HG02571 (cell line): ENCODE data around the gene GRAMD2A.

Experiments used
- ATAC-seq: cut with Tn5 transposase; IDR thresholded peaks from one replicate; pipeline ENCODE4 v1.9.1; 2021; ENCODE audit warnings: mild to moderate bottlenecking, moderate library complexity; ENCODE audit not compliant: unreplicated experiment

The GRAMD2A gene

DNA sequence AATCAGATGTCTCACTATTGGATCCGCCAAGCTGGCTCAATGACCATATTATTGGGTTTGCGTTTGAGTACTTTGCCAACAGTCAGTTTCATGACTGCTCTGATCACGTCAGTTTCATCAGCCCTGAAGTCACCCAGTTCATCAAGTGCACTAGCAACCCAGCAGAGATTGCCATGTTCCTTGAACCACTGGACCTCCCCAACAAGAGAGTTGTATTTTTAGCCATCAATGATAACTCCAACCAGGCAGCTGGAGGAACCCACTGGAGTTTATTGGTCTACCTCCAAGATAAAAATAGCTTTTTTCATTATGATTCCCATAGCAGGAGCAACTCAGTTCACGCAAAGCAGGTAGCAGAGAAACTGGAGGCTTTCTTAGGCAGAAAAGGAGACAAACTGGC is 57.9 kb downstream of the GRAMD2A start:
- no peak for ATAC-seq

DNA sequence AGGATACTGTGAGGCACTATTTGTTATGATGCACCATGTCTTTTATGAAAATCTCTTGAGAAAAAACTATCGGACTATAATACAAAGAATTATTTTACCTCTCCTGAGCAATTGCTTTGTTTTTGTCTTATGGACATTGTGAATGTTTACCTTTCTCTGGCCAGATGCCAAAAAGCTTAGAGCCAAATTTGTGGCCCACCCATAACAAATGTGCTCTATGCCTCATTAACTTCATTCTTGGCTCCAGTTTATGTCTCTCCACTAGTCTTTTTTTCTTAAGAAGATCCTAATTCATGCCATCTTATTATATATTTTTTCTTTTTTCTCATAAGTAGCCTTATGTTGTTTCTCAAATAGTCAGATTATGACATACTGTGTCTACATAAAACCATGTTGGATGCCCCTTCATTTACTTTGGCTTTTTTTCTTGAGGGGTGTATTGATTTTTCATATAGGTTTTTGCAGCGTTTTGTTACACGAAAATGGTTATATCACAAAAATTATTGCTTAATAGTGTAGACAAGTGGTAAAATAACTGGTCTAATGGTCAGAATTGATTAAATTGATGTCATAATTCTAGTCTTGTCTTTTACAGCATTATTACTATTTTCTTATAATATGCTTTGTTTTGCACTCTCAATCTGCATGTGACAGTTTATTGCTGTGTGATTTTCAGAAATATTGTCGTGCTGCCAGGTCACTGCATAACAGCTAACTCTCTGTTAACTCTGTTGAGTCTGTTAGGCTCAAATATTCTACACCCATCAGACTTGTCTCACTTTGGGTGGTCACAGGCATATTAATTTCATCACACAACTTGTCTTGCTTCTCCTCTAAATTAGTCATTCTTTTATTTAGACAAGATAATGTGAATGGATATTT is 61.2 kb downstream of the GRAMD2A start:
- ATAC-seq = no peak

DNA sequence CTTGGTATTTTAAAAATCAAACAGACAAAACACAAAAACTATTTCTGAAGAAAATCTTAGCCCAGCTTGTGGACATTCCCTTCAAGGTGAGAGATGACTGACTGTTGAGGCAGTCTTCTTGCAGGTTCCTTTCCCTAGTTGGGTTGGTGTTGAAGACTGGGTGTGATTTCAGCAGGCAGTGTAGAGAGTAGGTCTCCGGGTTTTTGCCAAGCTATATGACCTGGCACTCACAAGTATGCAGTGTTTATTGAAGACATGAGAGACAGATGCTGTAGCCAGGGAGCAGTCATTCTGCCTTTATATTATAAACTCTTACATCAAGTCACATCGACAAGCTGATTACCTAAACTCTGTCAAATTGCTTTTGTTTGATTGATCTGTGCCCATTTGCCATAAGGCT is 61.9 kb downstream of the GRAMD2A start:
- no peak for ATAC-seq

DNA sequence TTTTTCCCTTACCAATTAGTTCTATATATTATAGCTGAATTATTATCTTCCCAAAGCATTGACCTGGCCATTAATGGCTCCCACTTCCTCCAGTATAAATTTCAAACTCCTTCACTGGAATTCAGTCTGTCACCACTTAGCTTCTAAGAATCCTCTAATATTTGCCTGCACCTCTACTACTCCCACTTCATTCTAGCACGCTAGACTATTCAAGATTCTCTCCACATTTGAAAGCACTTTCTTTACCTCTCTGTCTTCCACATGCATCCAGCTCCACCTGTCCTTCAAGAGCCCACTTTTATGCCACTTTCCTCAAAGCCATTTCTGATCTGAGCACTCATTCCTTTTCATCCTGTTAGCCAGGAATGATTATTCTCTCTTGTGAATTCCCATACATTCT is 64.4 kb downstream of the GRAMD2A start:
- ATAC-seq = no peak

DNA sequence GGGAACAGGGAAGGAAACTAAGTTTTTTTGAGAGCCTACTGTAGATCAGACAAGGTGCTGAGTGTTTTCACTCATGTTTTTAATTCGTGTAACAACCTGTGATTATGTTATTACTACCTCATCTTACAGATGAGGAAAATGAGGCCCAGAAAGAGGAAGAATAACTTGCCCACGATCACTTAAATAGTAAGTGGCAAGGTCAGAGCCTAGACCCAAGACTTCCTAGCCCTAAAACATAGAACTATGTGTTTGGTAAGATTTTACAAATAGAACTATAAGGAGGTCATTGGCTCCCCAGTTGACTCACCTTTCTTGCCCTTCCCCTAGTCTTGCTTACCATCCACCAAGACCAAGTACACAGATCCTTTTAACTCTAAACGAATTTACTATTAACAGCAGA is 65.7 kb downstream of the GRAMD2A start:
- ATAC-seq = no peak

DNA sequence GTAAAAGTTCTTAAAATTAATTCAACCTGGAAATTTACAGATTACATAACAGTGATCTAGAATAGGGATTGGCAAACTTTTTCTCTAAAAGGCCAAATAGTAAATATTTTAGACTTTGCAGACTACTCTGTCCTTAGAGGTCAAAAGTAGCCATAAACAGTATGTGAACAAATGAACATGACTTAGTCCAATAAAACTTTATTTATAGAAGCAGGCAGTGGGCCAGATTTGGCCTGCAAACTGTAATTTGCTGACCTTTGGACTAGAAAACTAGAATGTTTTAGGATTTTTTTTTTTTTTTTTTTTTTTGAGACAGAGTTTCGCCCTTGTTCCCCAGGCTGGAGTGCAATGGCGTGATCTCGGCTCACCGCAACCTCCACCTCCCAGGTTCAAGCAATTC is 67.3 kb downstream of the GRAMD2A start:
- no peak for ATAC-seq

DNA sequence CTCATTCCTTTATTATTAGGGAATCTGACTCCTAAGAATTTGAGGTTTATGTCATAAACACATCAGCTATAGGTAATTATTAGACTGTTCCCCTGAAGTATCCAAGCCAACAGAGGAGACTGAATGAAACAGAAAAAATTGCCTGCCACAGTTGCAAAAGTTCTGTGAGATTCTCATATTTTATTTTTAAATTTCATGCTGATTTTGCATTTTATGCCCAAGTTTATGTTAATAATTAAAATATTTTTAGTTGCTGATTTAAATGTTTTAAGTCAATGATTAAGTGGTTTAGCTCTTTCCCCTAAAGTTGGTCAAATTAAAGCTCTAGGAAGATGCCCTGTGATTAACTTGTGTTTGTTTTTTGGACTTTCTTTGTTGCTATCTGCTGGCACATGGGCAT is 69.2 kb downstream of the GRAMD2A start:
- no peak for ATAC-seq

DNA sequence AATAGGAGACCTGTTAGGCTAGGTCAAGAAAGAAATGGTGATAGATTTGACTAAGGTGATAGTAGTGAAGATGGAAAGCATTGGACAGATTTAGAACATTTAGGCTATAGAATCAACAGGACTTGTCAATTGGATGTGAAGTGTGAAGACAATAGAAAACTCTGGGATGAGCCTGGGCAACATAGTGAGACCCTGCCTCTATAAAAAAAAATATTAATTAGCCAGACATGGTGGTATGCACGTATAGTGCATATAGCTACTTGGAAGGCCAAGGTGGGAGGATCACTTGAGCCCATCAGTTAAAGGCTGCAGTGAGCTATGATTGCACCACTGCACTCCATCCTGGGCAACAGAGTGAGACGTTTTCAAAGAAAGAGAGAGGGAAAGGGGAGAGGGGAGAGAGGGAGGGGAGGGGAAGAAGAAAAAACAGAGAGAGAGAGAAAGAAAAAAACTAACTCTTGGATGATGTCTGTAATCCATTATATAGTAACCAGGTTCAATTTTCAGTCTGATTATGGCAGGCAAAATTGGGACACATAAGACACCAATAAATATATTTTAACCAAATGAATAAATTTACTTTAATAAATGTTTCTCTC is 69.8 kb downstream of the GRAMD2A start:
- no peak for ATAC-seq

DNA sequence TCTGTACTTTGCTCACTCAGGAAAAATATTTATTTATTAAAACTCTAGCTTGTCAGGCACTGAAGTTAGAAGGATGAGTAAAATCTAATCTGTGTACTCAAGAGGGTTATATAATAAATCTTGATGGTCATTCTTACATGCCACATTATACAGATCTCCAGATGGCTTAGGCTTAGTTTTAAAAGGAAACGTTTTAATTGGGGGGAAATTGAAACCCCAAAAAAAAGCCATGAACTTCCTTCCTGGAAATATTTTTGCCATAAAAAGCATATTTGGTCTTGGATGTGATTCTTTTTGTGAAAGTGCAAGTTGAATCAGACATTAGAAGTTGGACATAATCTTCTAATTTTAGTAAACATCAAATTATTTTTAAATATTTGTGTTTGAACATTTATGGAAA is 73.4 kb downstream of the GRAMD2A start:
- ATAC-seq = no peak

DNA sequence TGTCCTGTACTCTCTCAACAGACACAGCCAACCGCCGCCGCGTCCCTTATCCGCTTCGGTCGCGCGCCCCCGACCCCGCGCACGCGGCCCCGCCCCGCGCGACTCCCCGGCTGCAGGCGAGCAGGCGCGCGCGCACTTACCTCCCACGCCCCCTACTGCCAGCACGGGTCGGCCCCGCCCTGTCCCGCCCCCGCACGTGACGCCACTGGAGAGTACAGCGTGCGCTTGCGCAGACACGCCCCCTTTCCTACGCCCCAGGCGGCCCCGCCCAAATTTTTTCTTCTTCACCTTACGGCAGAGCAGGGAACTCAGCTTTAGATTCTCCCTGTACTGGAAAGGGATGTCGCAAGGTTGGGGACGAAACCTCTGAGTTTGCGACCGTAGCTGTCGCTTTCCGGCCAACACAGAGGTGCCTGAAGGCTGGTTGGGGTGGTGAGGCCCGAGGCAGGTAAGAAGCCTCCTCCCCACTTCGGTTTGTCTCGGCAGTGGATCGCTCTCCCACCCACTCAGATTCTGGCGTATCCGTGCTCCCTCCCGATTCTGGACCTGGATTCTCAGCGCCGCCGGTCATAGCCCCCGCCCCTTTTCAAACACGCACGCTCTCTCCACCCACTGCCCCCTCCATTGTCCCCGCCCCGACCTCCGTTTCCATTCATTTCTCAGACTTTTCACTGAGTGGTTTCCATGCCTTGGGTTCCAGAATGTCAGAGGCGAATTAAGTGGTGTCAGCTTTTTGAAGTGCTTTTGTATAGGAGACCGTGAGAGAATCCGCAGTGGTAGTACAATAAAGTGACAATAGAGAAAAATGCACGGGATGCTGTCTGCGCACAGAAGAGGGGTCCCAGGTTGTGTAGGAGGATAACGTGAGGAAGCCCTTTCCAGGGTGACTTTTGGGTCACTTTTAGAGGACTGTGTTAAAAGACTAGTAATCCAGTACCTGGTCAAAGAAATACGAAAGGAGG is 79.3 kb downstream of the GRAMD2A start, which contains the start of the genes MYO9A and SENP8:
TSS of gene MYO9A (minus strand) at position 134 of the 962 bp plus-strand sequence. CDS start 71,587 bp downstream, outside the sequence.
TSS of gene SENP8 (plus strand) at position 387 of the 962 bp plus-strand sequence. CDS start 21,221 bp downstream, outside the sequence.
- peak; percentile 65 for ATAC-seq

DNA sequence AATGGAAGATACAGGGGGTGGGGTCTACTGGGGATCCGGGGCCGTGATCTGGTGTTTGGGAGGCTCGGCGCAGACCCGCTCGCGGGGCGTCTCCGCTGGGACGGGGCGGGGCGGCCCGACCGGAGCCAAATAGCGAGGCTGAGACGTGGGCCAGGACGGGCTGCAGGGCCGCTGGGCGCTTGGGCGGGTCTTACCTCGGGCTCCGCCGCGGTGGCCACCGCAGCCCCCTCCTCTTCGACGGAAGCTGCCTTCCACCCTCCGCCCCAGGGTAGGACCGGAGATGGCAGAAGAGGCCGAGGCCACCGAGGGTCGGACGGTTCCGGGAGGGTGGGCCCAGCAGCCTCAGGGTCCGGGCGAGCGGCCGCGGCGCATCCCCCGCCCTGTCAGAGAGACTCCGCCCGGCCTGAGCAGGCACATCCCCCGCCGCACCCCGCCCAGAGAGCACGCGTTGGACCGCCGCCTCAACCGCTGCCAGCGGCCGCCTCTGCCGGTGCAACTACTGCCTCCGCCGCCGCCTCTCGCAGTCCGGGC is 80.0 kb downstream of the GRAMD2A start:
- ATAC-seq = peak; percentile 67

DNA sequence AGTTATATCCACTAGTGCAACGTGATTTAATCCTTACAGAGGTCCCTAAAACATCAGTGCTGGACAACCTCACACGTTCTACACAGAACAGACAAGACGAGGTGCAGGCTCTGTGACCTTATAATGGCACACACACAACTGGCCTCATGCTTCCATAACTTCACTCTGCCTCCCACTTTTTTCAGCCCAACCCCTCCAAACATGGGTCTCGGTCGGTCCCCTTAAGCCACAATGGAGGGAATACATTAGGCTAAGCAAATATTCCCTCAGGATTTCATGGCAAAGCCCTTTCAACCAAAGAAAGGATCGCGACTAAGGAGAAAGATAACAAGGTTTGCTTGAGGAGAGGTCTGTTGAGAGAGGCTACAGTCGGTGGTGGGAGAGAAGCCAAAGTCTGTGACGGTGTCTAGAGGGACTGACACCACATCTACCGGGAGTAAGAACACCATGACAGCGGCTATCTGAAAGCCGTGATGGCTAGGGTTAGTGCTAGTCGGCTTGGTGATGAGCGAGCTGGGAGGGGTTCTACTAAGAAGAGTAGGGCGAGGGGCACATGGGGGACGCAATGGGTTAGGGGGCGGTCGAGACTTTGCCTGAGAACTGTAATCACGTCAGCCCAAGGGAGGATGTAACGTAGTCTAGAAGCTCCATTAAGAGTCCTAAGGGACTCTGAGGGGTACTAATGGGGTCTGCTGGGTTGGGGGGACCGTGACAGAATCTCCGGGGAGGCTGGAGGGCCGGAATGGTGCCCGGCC is 80.7 kb downstream of the GRAMD2A start:
- no peak for ATAC-seq

DNA sequence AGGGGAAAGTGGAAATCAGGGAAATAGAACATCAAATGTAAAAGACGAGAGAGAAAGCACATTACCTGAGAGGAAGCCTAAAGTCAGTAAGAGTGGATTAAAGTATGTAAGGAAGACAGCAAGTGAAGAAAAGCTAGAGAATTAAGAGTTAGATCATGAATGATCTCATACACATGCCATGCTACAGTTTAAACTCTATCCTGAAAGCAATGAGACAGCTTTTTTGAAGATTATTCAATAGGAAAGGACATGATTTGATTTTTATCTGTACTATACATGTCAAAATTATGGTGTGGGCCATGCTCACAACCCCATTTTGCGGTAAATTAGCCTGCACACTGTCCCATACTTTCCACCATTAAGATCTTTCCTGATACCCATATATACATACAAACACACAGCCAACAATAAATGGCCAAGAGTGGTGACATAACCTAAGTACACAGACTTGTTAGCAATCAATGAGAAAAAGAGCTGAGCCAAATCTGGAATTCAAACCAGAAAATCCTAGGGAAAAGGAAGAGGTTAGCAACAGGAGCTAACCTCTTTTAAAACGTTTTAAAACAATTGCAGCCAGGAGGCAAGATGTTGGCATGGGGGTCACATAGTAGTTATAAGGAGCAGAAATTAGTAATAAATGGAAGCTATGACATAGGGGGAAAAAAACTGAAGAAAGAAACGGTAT is 84.1 kb downstream of the GRAMD2A start:
- no peak for ATAC-seq

DNA sequence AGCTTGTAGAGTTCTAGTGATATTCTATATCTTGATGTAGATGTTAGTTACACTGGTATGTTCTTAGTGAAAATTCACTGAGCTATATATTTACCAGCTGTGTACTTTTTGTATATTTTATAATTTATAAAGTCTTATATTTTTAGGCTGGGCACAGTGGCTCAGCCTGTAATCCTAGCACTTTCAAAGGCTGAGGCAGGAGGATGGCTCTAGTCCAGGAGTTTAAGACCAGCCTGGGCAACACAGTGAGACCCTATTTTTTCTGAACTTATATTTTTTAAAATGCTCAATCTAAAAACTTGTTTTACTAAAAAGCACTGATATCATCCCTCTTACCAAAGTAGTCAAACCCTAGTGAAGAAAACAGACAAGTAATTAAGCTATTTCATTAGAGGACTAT is 84.8 kb downstream of the GRAMD2A start:
- no peak for ATAC-seq

DNA sequence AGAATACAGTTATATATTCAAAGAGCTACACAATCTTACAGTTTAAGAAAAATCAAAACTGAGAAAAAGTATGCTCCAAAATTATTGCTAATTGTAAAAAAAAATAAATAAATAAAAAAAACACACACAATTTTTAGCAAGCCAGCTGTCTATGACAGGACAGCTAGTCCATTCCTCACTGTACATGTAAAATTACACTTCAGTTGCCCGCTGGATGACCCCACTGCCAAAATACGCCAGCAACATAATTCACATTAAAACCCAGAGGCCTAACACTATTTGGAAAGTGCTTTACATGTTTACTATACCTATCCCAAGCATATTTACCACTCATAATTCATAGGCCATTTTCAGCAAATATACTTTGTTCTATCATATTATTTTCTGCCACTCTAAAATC is 85.5 kb downstream of the GRAMD2A start:
- ATAC-seq = no peak

DNA sequence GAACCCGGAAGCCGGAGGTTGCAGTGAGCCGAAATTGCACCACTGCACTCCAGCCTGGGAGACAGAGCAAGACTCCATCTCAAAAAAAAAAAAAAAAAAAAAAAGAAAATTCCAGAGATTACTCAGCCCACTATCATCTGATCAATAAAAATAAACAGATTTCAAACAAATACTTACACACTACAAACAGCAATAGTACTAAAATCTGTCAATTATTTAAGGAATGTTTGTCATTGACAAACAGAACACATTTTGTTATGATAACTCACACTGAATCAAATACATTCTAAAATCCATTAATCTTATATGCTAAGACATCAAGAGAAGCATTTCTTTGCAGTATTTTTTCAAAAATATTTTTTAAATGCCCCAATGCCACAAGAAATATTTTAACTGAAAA is 87.2 kb downstream of the GRAMD2A start:
- ATAC-seq = no peak
